GM21447 (cell line): ENCODE data around the gene ARHGEF12.

Experiments
- ATAC-seq: cut with Tn5 transposase; IDR thresholded peaks from one replicate; pipeline ENCODE4 v1.9.1; 2021; ENCODE audit not compliant: unreplicated experiment

ARHGEF12 gene

DNA sequence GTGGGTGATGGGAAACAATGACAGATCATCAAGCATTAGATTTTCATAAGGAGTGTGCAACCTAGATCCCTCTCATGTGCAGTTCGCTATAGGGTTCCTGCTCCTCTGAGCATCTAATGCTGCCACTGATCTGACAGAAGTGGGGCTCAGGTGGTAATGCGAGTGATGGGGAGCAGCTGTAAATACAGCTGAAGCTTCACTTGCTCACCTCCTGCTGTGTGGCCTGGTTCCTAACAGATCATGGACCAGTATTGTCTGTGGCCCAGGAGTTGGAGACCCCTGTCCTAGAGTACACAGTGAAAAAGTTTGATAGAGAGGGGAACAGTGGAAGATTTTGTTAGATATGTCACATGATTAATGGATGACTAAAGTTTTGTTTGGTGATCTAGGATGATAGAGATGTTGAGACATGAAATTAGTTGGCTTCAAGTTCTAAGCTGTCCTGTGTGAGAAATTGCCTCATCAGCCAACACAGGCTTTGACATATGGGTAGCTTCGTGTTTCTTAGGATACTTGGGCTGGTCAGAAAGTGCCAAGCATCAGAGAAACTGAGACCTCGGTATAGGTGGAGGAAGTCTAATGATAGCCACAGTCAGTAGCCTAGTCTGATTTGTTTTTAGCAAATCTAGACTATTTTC lies 47.4 kb downstream of the ARHGEF12 start:
- no peak for ATAC-seq

DNA sequence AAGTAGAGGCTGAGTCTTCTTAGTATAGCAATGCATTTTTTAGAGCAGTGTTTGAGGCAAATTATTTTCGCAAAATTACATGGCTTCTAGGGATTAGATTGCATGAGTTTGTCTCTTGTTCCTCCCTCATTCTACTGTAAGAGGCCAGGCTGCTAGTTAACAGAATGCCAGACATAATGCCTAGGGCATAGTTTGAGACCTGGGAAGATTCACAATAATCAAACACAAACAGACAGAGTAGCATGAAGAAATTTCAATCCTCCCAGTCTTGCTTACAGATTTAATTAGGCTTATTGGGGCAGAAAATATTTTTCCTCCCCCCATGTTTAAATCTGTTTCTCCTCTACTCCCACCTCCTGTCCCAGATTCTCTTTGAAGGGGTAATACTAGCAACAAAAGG lies 48.3 kb downstream of the ARHGEF12 start:
- ATAC-seq, result no peak

DNA sequence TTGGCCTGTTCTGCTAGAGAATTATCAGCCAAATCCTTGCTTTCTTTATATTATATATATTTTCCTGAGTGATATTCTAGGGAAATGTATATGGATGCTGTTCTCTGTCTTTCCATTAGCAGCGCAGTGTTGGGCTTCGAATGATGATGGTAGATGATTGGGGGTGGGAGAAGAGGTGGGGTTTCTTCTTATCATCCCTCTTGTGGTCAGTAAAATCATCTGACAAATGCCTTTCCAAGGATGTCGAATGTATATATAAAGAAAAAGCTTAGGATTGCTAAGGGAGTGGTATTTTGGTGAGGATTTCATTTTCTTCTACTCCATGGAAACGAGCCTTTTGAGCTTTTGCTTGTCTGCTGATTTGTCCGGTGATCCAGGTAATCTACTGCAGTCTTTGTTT lies 48.9 kb downstream of the ARHGEF12 start:
- no peak for ATAC-seq

DNA sequence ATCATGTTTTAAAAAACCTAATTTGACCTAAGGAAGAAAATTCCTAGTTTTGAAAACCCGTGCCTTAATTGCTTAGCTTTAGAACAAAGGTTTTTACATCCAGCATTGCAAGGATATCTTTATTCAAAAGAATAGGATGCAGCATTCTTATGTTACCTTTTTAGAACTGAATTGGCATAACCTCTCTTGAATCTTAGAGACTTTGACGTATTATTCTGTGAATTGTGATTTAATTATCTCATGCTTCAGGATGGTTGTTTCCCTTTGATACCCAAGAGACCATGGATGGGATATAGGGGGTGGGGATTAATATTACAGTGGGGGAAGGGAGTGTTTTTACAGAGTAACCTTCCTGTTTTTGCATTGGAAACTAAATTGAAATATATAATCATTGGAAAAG lies 49.4 kb downstream of the ARHGEF12 start:
- ATAC-seq, result no peak

DNA sequence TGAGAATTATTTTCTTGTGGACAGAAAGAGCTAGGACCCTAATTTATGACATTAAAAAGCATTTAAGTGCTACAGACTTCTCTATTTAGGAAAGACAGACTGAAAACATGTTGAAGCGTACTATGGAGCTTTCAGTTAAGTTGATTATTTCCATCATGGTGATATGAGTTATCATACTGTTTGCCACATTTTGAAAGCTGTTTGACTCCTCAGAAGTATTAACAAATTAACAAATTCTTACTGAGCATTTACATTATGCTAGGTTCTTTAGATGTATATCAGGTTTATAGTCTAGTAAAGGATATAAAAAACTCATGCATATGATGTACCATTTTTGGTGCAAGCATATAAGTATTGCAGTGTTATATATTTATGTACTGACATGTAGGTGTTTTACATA lies 50.1 kb downstream of the ARHGEF12 start:
- no peak for ATAC-seq

DNA sequence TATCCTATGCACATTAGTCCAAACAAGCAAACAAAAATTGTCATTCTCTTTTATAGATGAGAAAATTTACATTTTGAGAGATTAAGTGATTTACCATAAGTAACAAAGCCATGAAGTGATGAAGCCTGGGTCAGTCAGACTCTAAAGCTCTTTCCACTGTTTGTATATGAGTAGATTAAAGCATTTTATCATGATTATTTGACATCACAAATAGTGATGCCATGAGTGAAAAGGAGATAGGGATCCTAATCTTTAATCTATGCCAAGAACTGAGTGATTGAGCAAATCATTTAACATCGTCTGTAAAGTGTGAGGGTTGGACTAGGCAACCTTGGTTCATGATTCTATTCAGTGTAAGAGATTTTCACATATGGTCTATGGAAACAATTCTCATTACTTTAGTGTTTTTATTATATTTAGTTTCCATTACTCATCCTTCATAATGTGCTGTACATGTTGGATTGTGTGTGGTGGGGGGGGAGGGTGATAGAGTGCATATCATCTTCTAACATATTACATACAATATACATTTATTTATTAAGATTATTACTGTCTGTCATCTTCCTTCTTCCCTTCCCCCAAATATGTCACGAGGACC lies 50.7 kb downstream of the ARHGEF12 start:
- no peak for ATAC-seq

DNA sequence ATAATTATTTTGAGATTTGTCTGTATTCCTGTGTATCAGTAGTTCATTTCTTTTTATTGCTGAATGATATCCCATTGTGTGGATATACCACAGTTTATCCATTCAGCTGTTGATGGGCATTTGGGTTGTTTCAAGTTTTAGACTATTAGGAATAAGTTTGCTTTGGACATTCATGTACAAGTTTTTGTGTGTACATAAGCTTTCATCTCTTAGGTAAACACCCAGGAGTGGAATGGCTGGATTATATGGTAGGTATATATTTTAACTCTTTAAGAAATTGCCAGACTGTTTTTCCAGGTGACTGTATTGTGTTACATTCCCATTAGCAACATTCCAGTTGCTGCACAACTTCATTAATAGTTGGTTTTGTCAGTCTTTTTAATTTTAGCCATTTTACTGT lies 52.0 kb downstream of the ARHGEF12 start:
- ATAC-seq, result no peak

DNA sequence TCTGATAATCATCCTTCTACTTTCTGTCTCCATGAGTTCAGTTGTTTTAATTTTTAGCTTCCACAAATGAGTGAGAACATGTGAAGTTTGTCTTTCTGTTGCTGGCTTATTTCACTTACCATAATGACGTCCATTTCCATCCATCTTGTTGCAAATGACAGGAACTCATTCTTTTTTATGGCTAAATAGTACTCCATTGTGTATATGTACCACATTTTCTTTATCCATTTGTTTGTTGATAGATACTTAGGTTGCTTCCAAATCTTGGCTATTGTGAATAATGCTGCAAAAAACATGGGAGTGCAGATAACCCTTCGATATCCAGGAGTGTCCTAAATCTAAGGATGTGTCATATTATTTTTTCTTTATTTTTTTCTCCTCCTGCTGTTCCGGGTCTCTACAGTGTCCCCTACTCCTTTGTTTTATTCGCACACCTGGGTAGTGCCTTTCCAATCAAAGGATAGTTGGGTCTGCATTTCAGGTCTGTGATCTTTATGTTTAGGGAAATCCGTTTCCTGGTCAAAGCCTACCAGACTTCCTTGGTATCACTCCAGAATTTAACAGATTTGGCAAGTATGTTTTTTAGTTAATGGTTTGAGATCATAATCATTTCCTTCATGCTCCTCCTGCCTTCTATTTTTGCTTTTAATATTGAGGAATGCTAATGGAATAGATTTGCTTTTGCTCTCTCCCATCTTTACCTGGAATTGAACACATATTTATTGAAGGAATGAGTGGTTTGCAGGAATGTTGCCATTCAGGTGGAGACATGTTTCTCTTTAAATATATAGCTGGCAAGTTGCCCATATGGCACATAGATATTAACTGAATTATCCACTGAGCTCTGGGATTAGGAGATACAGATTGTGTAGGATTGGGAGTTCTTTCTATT lies 53.7 kb downstream of the ARHGEF12 start:
- ATAC-seq, result no peak

DNA sequence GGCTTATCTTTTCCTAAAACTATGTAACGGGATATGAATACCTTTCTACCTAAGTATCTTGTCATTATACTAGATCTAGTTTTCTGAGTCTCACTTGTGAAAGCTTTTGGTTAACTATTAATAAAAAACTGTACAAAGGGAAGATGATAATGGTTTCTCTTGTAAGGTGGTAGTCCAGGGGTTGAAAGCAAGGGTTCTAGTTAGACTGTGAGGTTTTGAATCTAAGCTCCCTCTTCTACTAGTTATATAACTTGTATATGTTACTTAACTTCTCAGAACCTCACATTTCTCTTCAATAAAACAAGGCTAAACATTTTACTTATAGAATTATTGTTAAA lies 54.3 kb downstream of the ARHGEF12 start:
- no peak for ATAC-seq

DNA sequence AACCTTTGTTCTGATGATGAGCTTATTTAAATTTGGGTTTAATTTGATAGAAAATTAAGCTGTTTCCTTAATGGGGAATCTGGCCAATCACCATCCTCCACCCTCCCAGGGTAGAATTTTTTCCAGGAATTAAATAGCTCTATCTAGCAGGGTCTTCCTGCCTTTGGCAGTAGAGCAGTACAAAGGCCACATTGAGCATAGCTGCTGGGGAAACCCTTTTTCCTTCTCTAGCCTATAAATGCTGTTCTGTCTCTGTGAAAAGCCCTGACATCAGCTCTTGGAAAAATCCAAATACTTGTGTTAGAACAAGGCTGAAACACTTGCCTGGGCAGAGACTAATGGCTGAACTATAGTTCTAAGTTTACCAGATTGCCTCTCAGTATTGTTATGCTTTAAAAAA lies 55.1 kb downstream of the ARHGEF12 start:
- ATAC-seq, result no peak

DNA sequence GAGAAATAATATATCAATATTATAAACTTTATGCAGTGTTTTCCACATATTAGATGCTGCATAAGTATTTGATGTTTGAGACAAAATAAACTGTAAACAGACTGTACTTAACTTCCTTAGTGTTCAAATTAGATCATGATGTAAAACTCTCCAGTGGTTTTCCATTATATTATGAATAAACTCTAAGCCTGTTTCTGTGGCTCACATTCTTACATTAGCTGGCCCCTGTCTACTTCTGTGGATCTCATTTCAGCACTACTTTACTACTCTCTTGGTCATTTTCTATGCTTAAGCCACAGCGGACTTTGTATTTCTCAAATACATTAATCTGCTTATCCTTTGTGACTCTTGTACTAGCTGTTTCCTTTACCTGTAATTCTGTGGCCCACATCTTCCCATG lies 55.6 kb downstream of the ARHGEF12 start:
- no peak for ATAC-seq

DNA sequence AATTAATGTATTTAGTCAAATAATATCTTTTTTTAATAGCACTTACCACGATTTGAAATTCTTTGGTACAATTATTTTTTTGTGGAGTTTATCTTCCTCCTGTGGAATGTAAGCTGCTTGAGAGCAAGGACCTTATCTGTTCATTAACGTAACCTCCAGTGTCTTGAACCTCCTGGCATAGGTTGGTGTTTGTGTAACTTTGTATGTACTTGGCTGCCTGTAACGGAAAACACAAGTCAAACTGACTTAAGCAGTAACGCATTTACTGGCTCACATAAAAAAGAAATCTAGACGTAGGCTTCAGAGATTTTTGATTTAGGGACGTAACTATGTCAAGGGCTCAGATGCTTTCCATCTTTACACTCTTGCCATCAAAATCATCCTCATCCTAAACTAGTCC lies 56.1 kb downstream of the ARHGEF12 start:
- no peak for ATAC-seq

DNA sequence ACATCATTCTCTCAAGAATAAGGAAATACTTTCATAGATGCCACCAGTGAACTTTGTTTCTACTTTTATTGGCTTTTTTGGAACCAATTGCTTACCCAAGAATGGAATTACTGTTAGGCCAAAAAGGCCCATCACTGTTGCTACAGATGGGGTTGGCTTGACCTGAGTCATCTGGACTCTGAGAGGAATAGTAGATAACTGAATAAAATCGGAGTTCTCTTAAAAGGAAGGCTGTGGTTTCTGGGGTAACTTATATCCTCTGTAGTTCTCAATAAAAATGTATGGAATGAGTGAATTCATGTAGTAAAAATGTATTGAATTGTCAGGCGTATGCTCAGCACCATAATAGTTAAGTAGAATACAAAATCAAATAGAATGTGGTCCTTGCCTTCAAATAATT lies 56.6 kb downstream of the ARHGEF12 start:
- no peak for ATAC-seq

DNA sequence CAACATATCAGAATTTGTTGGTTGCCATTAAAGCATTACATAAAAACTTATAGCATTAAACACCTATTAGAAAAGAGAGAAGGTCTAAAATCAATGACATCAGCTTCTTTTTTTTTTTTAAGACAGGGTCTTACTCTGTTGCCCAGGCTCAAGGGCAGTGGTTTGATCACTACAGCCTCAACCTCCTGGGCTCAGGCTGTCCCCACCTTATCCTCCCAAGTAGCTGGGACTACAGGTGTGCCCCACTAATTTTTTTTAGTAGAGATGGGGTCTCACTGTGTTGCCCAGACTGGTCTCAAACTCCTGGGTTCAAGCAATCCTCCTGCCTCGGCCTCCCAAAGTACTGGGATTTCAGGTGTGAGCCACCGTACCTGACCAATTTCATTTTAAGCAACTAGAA lies 57.9 kb downstream of the ARHGEF12 start:
- no peak for ATAC-seq

DNA sequence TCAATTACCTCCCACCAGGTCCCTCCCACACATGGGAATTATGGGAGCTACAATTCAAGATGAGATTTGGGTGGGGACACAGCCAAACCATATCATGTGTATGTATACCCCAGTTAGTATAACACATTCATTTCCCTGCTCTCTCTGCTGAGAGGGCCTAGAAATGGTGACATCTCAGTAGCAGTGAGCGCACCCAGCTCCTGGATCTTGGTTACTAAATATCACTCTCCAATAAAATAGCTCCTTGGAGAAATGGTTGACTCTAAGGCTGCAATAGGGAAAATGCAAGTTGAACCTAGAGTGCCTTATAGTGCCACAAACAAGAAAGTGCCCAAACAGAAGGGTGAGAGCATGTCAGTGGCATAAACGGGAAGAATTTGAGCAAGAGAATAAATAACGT lies 59.6 kb downstream of the ARHGEF12 start:
- no peak for ATAC-seq

DNA sequence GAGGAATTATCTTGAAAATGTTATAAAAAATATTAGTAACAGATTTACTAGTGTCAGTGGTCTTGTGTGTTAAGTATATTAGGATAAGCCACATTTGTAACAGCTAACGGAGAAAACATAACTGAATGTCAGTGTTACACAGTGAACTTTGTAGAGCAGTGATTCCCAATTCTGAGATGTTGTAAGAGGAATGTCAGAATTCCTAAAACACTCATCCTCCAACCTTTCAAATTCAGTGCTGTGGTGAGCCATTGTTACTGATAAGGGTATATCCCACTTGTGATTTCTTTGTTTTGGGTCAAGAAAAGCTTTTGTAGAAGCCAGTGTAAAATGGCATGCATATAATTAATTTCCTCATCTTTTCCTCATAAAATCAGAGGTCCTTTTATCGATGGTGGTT lies 61.9 kb downstream of the ARHGEF12 start:
- ATAC-seq, result no peak

DNA sequence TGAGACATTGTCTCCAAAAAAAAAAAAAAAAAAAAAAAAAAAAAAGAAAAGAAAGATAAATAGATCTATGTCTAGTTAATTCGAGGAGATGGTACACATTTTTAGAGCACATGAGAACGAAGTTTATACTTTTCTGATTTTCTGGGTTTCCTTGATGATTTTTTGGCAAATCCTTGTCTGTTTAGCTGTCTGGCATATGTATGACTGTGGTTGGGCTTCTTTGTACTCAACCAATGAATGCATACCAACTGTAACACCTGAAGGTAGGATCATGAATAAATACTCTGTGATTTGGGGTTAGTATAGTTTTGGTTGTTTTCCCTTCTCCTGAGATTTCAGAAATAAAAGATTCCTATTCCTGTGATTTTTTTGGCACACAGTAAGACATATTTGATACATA lies 63.1 kb downstream of the ARHGEF12 start:
- no peak for ATAC-seq

DNA sequence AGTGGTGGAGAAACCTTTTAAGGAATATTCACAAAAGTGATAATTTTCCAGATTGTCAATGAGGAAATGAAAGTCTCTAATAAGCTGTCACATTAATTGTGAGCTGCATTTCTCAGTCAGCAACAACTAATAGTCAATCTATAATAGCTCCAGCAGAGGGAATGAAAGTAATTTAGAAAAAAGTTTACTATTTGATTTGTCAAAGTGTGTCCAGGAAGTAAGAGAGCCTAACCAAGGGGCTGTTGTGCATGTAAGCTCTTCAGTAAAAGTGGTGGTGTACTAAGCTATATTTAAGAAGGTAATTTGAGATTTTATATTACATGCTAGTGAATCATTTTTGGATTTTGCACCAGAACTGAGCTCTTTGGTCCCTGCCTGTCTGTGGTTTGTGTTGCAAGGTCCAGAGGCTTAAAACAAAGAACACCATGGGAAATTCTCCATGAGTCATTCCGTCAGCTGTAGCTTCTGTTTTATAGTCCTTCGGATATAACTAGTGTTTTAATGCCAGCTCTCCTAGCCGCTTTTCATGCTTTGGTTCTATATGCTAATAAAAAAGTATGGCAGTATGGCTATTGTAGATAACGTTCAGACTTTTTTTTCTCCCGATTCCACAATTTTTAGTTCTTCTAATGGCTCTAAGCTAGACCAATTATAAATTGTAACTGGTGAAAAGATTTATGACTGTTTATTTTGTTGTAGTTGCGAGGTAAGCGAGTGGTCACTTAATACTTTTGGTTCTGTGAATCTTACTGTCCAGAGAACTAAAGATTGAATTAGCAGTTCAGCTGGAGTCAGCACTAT lies 64.6 kb downstream of the ARHGEF12 start:
- no peak for ATAC-seq

DNA sequence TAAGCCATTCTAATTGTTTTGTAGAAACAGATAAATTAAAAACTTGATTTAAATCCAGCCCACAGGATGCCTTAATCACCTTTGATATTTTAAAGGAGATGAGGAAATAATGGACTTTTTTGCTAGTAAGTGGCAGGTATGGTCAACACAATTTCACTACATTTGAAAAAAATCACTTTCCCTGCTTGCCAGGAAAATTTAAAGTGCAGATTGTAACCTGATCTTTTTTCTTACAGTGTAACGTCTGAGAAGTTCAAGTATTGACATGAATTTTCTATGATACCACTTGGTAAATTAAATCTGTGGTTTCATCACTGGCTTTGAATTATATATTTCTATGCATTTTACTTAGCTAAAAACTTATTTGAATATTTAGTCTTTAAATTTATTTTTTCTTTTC lies 65.3 kb downstream of the ARHGEF12 start:
- ATAC-seq, result no peak

DNA sequence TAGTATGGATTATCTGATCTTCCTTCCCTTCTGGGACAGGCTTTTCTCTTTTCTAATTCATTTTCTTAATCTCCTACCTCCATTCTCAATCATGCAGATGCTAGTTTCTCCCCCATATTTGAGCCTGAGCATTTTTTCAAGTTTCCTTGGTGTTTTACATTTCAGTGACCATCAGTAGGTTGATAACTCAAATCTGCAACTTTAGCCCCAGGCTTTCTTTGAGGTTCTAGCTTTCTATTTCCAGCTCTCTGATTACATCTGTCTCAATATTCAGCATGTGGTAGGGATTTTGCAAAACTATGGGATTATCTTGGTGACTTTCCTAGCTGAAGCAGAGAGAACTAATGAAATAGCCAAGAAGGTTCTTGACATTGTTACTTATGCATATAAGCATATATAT lies 67.8 kb downstream of the ARHGEF12 start:
- ATAC-seq, result no peak

DNA sequence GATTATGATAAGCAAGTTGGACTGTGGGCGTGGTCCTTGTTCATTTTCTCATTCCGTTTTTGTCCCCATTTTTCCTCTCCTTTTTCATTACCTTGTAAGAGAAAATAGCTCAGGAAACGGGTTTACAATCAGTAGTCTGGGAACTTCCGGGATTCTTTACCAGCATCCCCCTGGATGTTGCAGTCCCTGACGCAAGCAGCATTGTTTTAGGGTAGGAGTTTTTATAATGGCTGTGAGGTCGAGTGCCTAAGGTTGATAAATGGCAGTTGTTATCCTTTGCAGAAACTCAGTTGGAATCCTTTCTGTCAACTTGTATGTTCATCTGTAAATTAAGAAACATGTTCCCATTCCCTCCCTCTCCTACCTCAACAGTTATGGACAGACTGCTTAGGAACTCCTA lies 68.3 kb downstream of the ARHGEF12 start:
- no peak for ATAC-seq

DNA sequence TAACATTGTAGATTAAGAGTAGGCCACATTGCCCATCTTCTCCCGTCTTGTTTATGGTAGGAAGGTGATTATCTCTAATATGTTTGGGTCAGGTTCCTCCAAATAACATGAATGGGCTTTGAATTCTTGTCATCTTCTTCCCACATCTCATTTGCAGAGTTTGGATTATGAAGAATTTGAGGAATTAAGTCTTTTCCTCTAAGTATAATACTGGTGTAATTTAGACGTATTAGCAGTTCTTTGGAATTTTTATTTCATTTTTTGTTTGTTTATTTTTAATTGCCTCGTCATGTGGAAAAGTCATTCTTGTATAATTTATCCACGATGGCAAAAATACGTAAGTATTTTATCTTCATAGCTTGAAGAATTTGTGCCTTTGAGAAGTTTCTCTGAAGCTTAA lies 73.4 kb downstream of the ARHGEF12 start:
- ATAC-seq, result no peak
